Esophagus squamous epithelium (tissue), 4 donors: ENCODE measurements around the gene GRB2.

Experiments used
- POLR2A ChIP-seq, 4 donors: fragments of 450-650 bp; IDR thresholded peaks; one replicate each; pipeline ENCODE4 v1.6.1; 2017; ENCODE audit warnings: antibody characterized with exemption in 4 of 4, mild to moderate bottlenecking in 4 of 4, moderate library complexity in 3 of 4
- TF ChIP-seq, protein P1 (sequence below), 6 experiments: fragments of 450-650 bp in 4 of 6; fragments of 200-600 bp in 2 of 6; sonication (generic) in 2 of 6; IDR thresholded peaks; one replicate each; pipeline ENCODE4 v1.5.1; 2016 to 2019; ENCODE audit warnings: antibody characterized with exemption in 6 of 6, mild to moderate bottlenecking in 4 of 6, moderate library complexity in 4 of 6

DNA sequence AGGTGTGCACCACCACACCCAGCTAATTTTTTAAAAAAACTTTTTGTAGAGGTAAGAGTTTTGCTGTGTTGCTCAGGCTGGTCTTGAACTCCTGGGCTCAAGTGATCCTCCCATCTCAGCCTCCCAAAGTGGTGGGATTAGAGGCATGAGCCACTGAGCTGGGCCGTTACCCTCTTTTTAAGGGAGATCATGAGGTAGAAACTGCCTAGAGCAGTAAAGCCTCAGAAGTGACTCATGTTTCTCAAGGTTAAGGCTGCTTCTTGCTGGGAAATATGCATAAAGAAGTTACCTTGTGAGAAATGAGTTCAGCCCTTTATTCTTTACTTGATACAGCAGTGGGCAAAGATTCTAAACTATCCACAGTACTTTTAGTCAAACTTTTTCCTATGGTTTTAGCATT is 38.2 kb downstream of the GRB2 start:
- TF ChIP-seq, protein P1, sequence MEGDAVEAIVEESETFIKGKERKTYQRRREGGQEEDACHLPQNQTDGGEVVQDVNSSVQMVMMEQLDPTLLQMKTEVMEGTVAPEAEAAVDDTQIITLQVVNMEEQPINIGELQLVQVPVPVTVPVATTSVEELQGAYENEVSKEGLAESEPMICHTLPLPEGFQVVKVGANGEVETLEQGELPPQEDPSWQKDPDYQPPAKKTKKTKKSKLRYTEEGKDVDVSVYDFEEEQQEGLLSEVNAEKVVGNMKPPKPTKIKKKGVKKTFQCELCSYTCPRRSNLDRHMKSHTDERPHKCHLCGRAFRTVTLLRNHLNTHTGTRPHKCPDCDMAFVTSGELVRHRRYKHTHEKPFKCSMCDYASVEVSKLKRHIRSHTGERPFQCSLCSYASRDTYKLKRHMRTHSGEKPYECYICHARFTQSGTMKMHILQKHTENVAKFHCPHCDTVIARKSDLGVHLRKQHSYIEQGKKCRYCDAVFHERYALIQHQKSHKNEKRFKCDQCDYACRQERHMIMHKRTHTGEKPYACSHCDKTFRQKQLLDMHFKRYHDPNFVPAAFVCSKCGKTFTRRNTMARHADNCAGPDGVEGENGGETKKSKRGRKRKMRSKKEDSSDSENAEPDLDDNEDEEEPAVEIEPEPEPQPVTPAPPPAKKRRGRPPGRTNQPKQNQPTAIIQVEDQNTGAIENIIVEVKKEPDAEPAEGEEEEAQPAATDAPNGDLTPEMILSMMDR (IDR thresholded peaks at IDR 0.05): no peak
- no peak for TF ChIP-seq POLR2A (IDR thresholded peaks at IDR 0.05)
